GM18870 (cell line): ENCODE measurements around the gene RNF222.
"Not testable (repeated sequence)": the region's sequence is repeated elsewhere in the genome, so short reads cannot be mapped to it uniquely, and the experiment has no call there.

Experiments
- ATAC-seq: cut with Tn5 transposase; IDR thresholded peaks from one replicate; pipeline ENCODE4 v1.9.1; 2021; ENCODE audit warnings: moderate library complexity; ENCODE audit not compliant: unreplicated experiment

RNF222 gene

DNA sequence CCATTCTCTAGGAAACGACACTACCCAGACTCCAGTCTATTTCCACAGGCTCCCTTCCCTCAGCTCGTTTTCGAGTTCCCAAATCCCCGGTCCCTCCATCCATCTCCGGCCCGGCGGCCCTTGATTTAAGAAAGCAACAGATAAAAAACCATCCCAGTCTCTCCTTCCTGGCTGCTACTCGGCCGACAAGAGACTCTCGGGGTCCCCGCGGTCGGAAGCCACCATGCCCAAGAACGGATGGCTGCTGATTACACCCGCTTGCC lies 14.8 kb downstream of the RNF222 start:
- ATAC-seq, result no peak

- ATAC-seq, result no peak
These were observed 15.4 kb downstream of the RNF222 start for GRCh38 chr17:8382052-8382879.

GRCh38 chr17:8380049-8380448 lies 17.6 kb downstream of the RNF222 start:
- no peak for ATAC-seq

- not testable (repeated sequence) for ATAC-seq
These were observed 19.5 kb downstream of the RNF222 start for GRCh38 chr17:8378117-8378516.

GRCh38 chr17:8377422-8377821 lies 20.2 kb downstream of the RNF222 start:
- ATAC-seq, result no peak

GRCh38 chr17:8376271-8377067 lies 21.2 kb downstream of the RNF222 start, which contains the start of gene KRABD2:
Gene KRABD2 (minus strand): TSS chr17:8376704.
- ATAC-seq, result no peak

DNA sequence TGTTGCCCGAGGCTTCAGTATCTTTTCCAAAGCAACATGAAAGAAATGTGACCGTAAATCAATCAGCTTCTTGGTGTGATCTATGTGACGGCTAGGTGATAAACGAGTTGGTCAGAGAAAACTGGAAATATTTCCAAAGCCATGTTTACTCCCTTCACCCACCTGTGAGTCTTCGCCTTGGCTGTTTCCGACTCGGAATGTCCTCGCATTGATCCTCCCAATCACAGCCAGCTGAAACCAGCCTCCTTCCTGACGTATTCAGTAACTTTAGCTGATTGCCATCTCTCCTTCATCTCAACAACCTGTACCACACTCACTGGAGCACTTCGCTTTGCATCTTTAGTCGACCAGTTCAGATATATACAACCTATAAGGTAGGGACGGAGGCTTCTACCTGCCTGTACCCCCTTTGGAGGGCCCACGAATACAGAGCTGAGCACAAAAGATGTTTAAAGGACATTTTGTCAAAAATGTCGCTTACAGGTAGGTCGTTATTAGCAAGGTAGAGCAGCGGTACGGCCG lies 21.8 kb downstream of the RNF222 start:
- ATAC-seq, result no peak

DNA sequence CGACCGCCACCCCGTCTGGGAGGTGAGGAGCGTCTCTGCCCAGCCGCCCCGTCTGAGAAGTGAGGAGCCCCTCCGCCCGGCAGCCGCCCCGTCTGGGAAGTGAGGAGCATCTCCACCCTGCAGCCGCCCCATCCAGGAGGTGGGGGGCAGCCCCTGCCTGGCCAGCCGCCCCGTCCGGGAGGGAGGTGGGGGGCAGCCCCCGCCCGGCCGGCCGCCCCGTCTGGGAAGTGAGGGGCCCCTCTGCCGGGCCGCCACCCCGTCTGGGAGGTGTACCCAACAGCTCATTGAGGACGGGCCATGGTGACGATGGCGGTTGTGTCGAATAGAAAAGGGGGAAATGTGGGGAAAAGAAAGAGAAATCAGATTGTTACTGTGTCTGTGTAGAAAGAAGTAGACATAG lies 23.8 kb downstream of the RNF222 start:
- not testable (repeated sequence) for ATAC-seq

- no peak for ATAC-seq
These were observed 25.2 kb downstream of the RNF222 start for GRCh38 chr17:8372422-8372821.

DNA sequence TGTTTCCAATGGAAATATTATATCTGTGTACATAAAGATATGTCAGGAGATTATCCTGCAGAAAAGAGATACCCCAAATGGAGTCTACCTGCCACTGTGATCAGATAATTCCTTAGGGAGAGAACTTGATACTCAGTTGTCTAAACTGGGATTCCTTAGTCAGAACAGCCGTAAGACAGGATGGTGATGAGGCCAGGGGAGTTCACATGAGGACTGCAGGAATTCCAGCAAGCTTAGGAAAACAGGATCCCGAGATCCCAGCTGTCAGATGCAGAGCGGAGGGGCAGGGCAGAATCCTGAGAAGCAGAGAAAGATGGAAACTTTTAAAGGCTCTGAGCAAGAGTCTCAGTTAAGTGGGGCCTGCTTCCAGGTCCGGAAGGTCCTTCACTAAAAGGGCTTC lies 25.8 kb downstream of the RNF222 start:
- ATAC-seq, result no peak

GRCh38 chr17:8369944-8370343 lies 27.7 kb downstream of the RNF222 start:
- ATAC-seq, result no peak

- ATAC-seq, result no peak
These were observed 29.4 kb downstream of the RNF222 start for GRCh38 chr17:8368193-8368592.

DNA sequence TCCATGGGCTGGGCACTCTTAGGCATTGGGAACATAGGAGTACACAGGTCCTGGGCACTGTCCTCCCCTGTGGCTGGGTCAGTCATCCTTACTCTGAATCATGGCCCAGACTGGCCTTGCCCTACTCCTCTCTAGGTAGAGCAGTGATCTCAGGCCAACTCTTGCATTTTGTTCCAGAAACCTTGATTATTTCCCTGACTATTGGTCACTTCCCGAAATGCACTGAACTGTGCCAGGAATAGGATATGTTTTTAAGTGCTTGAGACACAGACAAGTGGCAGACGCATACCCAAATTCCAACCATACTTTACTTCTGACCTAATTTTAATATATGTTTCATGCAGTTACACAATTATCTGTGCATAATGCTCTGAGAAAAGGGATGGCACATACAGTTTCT lies 31.4 kb downstream of the RNF222 start:
- ATAC-seq, result no peak

DNA sequence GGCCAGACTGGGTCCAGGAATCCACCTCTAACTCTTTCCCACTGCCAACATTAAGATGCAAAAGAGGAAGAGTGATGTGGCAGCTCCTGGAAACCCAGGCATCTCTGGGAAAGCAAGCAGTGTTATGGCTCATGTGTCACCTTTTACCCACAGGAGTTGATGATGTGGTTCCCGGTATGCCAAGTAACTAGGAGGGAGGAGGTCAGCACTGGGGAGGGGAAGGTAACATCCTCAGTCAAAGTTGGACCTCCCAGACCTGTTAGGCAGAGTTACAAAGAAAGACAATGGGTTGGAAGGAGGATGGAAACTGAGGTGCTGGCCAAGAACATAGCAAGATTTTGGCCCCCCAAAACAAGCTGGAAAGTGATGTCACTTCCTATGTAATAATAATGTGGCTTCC lies 32.5 kb downstream of the RNF222 start:
- ATAC-seq, result no peak

- ATAC-seq, result no peak
These were observed 34.8 kb downstream of the RNF222 start for GRCh38 chr17:8362651-8363332.

- no peak for ATAC-seq
These were observed 36.9 kb downstream of the RNF222 start for GRCh38 chr17:8360751-8361150.

- no peak for ATAC-seq
These were observed 37.4 kb downstream of the RNF222 start for GRCh38 chr17:8360260-8360659.

GRCh38 chr17:8359769-8360168 lies 37.9 kb downstream of the RNF222 start:
- no peak for ATAC-seq

DNA sequence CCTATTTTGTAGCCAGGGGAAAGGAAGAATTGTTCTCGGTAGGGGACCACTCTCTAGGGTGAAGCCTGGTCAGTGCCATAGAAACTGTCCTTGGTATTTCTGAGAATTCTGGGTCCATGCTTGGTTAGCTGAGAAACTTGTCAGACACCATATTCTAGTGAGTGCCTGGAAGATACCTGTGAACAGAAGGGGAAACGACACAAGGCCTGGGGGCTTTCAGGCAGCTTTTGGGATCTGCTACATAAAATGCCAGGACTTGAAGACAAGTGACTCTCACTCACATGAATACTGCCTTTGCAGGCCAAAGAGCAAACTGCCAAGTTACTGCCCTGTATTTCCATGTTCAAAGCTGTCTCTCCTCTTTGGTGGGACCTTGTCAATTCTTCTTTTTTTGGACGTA lies 39.7 kb downstream of the RNF222 start:
- ATAC-seq, result no peak

DNA sequence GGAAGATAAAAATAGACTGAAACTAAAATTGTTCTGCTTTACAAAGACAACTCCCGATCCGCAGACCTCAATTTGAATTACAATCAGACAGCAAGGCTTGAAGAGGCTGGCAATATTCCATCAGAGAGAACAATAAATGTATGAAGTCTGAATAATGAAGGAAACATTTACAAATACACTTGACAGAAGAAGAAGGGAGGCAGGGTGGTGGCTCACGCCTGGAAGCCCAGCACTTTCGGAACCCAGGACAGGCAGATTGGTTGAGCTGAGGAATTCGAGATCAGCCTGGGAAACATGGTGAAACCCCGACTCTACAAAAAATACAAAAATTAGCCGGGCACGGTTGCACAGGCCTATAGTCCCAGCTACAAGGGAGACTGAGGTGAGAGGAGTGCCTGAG lies 43.4 kb downstream of the RNF222 start:
- no peak for ATAC-seq

- ATAC-seq, result no peak
These were observed 43.9 kb downstream of the RNF222 start for GRCh38 chr17:8353736-8354135.

DNA sequence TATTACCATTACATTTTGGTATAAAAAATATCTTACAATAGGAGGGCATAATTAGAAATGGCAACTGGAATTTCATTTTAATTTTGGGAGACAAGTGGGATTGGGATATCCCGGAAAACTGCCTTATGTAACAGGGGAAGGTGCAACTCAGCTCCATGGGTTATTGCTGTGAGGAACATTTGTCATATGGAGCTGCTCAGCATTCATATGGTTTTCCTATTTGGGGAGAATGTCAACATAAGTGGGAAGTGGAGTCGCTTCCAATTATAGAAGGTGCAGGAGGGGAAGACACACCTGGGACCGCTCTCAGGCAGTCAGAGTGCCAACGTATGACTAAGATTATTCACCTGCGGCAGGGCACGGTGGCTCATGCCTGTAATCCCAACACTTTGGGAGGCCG lies 47.3 kb downstream of the RNF222 start:
- no peak for ATAC-seq
